HepG2 (cell line): Measurements from ENCODE around the gene PNKP. TPM values are rescaled to one million over a fixed set of nuclear protein-coding genes. Genes with fewer than 3 reads are reported as not detected.

Source experiments
- ATAC-seq: fragments of 200-7000 bp; cut with Tn5 transposase; 3 replicates; pipeline ENCODE4 v1.9.1; 2020; ENCODE audit warnings: mild to moderate bottlenecking, moderate library complexity
- BruUV-seq: library from RNA; stranded (reverse); fragments of 400-500 nt; replicated peaks from 2 replicates; lab custom pipeline; 2021; lab: Mats Ljungman, UMichigan
- CTCF ChIA-PET: fragments of 300-600 bp; formaldehyde crosslinking; extraction: SDS; loops from one replicate; lab custom pipeline; 2021; ENCODE audit warnings: low total read pairs, inconsistent platforms, low intra/inter-chr PET ratio; lab: Yijun Ruan, JAX
- POLR2A ChIA-PET: fragments of 350-600 bp; sonication (Branson Sonifier 250); formaldehyde crosslinking; loops from one replicate; lab custom pipeline; 2020; ENCODE audit warnings: antibody characterized with exemption, inconsistent platforms; lab: Yijun Ruan, JAX
- DNase-seq: peaks from one replicate; pipeline ENCODE4 v3.0.0-alpha.2; 2015; ENCODE audit warnings: low spot score
- FAIRE-seq: peaks from 3 replicates; lab custom pipeline; 2011; peaks lifted over from hg19 to GRCh38; lab: Jason Lieb, UNC
- H2AFZ ChIP-seq: one replicate; pipeline ENCODE4 v1.6.1; 2011; ENCODE audit warnings: low read length, inconsistent platforms
- H3K27ac ChIP-seq: fragments of 300-600 bp; 3 replicates; pipeline ENCODE4 v1.8.0; 2011; ENCODE audit warnings: mixed run types, mild to moderate bottlenecking, mixed read lengths, low read length, inconsistent platforms; ENCODE audit not compliant: insufficient read depth; ENCODE audit errors: extremely low read length
- H3K27me3 ChIP-seq, 2 experiments: fragments of 200-600 bp in 1 of 2; 2 replicates in 1 of 2; 3 replicates in 1 of 2; pipeline versions ENCODE4 v1.6.0 to v1.8.0; 2011; ENCODE audit warnings: low read length in 2 of 2, mild to moderate bottlenecking in 2 of 2, moderate library complexity in 2 of 2, inconsistent platforms in 1 of 2; ENCODE audit not compliant: insufficient read depth in 2 of 2, control insufficient read depth in 1 of 2
- H3K36me3 ChIP-seq, 2 experiments: fragments of 200-600 bp in 1 of 2; replicated peaks in 1 of 2; 2 replicates in 1 of 2; 3 replicates in 1 of 2; pipeline versions ENCODE4 v1.5.1 to v1.8.0; 2011; ENCODE audit warnings: low read length in 2 of 2, inconsistent platforms in 1 of 2; ENCODE audit not compliant: insufficient read depth in 2 of 2, control insufficient read depth in 1 of 2
- H3K4me1 ChIP-seq: 2 replicates; pipeline ENCODE4 v1.5.1; 2012; ENCODE audit warnings: low read length, inconsistent platforms; ENCODE audit not compliant: insufficient read depth
- H3K4me2 ChIP-seq: 2 replicates; pipeline ENCODE4 v1.6.0; 2011; ENCODE audit warnings: low read depth, low read length, inconsistent platforms
- H3K4me3 ChIP-seq, 3 experiments: fragments of 200-600 bp in 1 of 3; sonication (generic), shearing (Covaris generic) in 1 of 3; replicated peaks in 1 of 3; 2 replicates each; pipeline ENCODE4 v1.5.1; 2011 to 2016; ENCODE audit warnings: low read length in 3 of 3, inconsistent platforms in 2 of 3, low read depth in 2 of 3, mild to moderate bottlenecking in 2 of 3, control low read depth in 1 of 3, mixed read lengths in 1 of 3; ENCODE audit not compliant: insufficient read depth in 1 of 3
- H3K79me2 ChIP-seq: one replicate; pipeline ENCODE4 v1.6.1; 2011; ENCODE audit warnings: low read length, inconsistent platforms; ENCODE audit not compliant: insufficient read depth
- H3K9ac ChIP-seq: 2 replicates; pipeline ENCODE4 v1.6.0; 2011; ENCODE audit warnings: mild to moderate bottlenecking, low read depth, low read length, inconsistent platforms; ENCODE audit not compliant: insufficient read depth
- H3K9me3 ChIP-seq: 2 replicates; pipeline ENCODE4 v1.5.1; 2012; ENCODE audit warnings: mild to moderate bottlenecking, low read length
- H4K20me1 ChIP-seq: 2 replicates; pipeline ENCODE4 v1.6.0; 2011; ENCODE audit warnings: inconsistent platforms, mild to moderate bottlenecking, low read length, moderate library complexity; ENCODE audit not compliant: insufficient read depth
- ARNT ChIP-seq: fragments of 450-650 bp; IDR thresholded peaks from 2 replicates; pipeline ENCODE4 v1.6.1; 2017
- ATAD3A ChIP-seq: sonication (generic); formaldehyde crosslinking; IDR thresholded peaks from 2 replicates; pipeline ENCODE4 v1.4.0; 2020; ENCODE audit warnings: missing genetic modification reagents
- HMGA1 ChIP-seq: sonication (generic); formaldehyde crosslinking; conservative IDR thresholded peaks from 2 replicates; pipeline ENCODE4 v1.4.0; 2020; ENCODE audit warnings: missing genetic modification reagents
- HNRNPUL1 ChIP-seq: fragments of 200-400 bp; formaldehyde crosslinking; IDR thresholded peaks from 2 replicates; pipeline ENCODE4 v1.6.1; 2017; ENCODE audit warnings: low read depth, mild to moderate bottlenecking, low read length, moderate library complexity
- HOXA7 ChIP-seq: sonication (generic); formaldehyde crosslinking; IDR thresholded peaks from 2 replicates; pipeline ENCODE4 v1.8.1; 2022; ENCODE audit warnings: mild to moderate bottlenecking, missing genetic modification reagents, moderate library complexity
- KDM2A ChIP-seq: sonication (generic); formaldehyde crosslinking; IDR thresholded peaks from 2 replicates; pipeline ENCODE4 v1.4.0; 2020; ENCODE audit warnings: low read depth, missing genetic modification reagents, borderline replicate concordance
- NFIC ChIP-seq: IDR thresholded peaks from 2 replicates; pipeline ENCODE4 v1.6.1; 2012; ENCODE audit warnings: mild to moderate bottlenecking, low read length, inconsistent platforms
- TFAP4 ChIP-seq: sonication (generic); IDR thresholded peaks from 2 replicates; pipeline ENCODE4 v1.6.1; 2016; ENCODE audit warnings: low read depth, borderline replicate concordance
- ZBTB14 ChIP-seq: sonication (generic); formaldehyde crosslinking; IDR thresholded peaks from 2 replicates; pipeline ENCODE4 v1.4.0; 2020; ENCODE audit warnings: missing genetic modification reagents
- ZHX2 ChIP-seq, 2 experiments: sonication (generic) in 1 of 2; formaldehyde crosslinking in 1 of 2; IDR thresholded peaks; 2 replicates each; pipeline versions ENCODE4 v1.6.1 to v1.9.0; 2014 to 2022; ENCODE audit warnings: antibody characterized with exemption in 1 of 2, borderline replicate concordance in 1 of 2, inconsistent platforms in 1 of 2, low read depth in 1 of 2, missing genetic modification reagents in 1 of 2
- ZNF652 ChIP-seq: IDR thresholded peaks from 2 replicates; pipeline ENCODE4 v1.6.1; 2016; ENCODE audit warnings: low read depth, borderline replicate concordance
- ZNF768 ChIP-seq: sonication (generic); formaldehyde crosslinking; IDR thresholded peaks from 2 replicates; pipeline ENCODE4 v1.4.0; 2020; ENCODE audit warnings: missing genetic modification reagents
- ZNF883 ChIP-seq: sonication (generic); formaldehyde crosslinking; IDR thresholded peaks from 2 replicates; pipeline ENCODE4 v1.5.1; 2020; ENCODE audit warnings: mild to moderate bottlenecking, missing genetic modification reagents; ENCODE audit errors: not compliant biosample characterization
- WGBS: methylation state at CpG from one replicate; pipeline ENCODE4 v1.1.6; 2017; ENCODE audit warnings: low lambda C conversion rate; 5-methylcytosine and 5-hydroxymethylcytosine counted together
- in situ Hi-C: cut with HindIII; loops from 2 replicates; pipeline ENCODE4 v1.10.0; 2017; ENCODE audit warnings: low pct_unique_long_range_greater_than_20kb; ENCODE audit not compliant: extremely low pct_ligation_motif_present
- intact Hi-C: fragments of 100-400 bp; cut with micrococcal nuclease; formaldehyde crosslinking; loops from one replicate; pipeline ENCODE4 v1.10.0; 2022; ENCODE audit not compliant: unreplicated experiment
- polyA plus RNA-seq, 8 experiments: library from polyadenylated mRNA; depleted of rRNA in 3 of 8; stranded (reverse) in 7 of 8; unstranded in 1 of 8; fragments of >200 nt; fragmentation: Illumina TruSeq in 4 of 8; extraction: Trizol in 4 of 8; gene quantifications; 2 replicates each; pipeline versions ENCODE4 v1.2.1 to v1.2.3, GENCODE V29; 2011 to 2016; ENCODE audit warnings: low read depth in 4 of 8, missing spikeins in 1 of 8, mixed read lengths in 1 of 8; ENCODE audit not compliant: insufficient read depth in 1 of 8
- total RNA-seq, 5 experiments: library from RNA; depleted of rRNA; stranded (reverse); fragments of >200 nt; fragmentation: Illumina TruSeq; extraction: Trizol; gene quantifications; 2 replicates each; pipeline ENCODE4 v1.2.3, GENCODE V29; 2016; ENCODE audit warnings: low read depth in 1 of 5

The PNKP gene
- total and polyA plus RNA-seq, 2 of the 13 experiments (the other 11 are each of a cell fraction or from before 2014, with no cell fraction given) = 12.7 to 27.1 TPM

GRCh38 chr19:49850487-49851342 is 16.7 kb downstream of the PNKP start, which contains the start of gene PTOV1:
Gene PTOV1, plus strand, starts transcription at chr19:49851159.
- in situ Hi-C loops (no loop called here), intact Hi-C loops (no loop called here)
- DNase-seq (peak; percentile 90), ATAC-seq (peak; percentile 84), FAIRE-seq (peak; percentile 83)
- Histone ChIP-seq H3K4me3 (peak within 1 kb of the TSS; percentile 89 to 93 (median 90)), H2AFZ (no peak within 1 kb of the TSS), H3K4me2 (peak within 1 kb of the TSS; percentile 89), H4K20me1 (peaks cover 23% of the 10 kb centered on the region), H3K4me1 (peaks cover 30% of the 10 kb centered on the region), H3K27me3 (no peaks in the 10 kb centered on the region; a peak in 1 of 5 replicates), H3K9ac (peak within 1 kb of the TSS; percentile 96), H3K79me2 (peaks cover 24% of the 10 kb centered on the region), H3K9me3 (no peaks in the 10 kb centered on the region), H3K27ac (peak within 1 kb of the TSS; percentile 100), H3K36me3 (peaks cover 13 to 17% of the 10 kb centered on the region in 2 experiments; a peak in 4 of 5 replicates)
- POLR2A ChIA-PET = interaction anchor here (0.6 to 3.1 kb wide), 13 partner anchors 10 to 165 kb away, joined by 3 to 29 read pairs (median 7); partner anchors contain the start of genes AKT1S1, AP2A1, ATF5 and NUP62
- TSS peak; percentile 82 for BruUV-seq
- WGBS = 21% methylated on average over 22 of the region's 98 CpGs
- CTCF ChIA-PET = no interaction called here
- TF ChIP-seq ATAD3A (no peak), HNRNPUL1 (no peak), TFAP4 (peak; percentile 80; the same call in 1 of the 2 replicates), ZNF652 (CRISPR knock-in tag) (no peak), ZBTB14 (CRISPR knock-in tag) (peak; percentile 54), ZHX2 (IDR thresholded peaks at IDR 0.05; ENCODE audit: low read depth) (no peak), ZHX2 (CRISPR knock-in tag; IDR thresholded peaks at IDR 0.05; ENCODE audit: borderline replicate concordance) (no peak), ZNF883 (peak; percentile 67), ARNT (no peak), KDM2A (CRISPR knock-in tag) (peak; percentile 70), HMGA1 (CRISPR knock-in tag) (no peak), ZNF768 (CRISPR knock-in tag) (peak; percentile 47; the same call in 1 of the 2 replicates), NFIC (no peak), HOXA7 (CRISPR knock-in tag) (no peak)
